GM21526 (cell line): ENCODE data around the gene CLCC1.
"Not testable (repeated sequence)": the region's sequence is repeated elsewhere in the genome, so short reads cannot be mapped to it uniquely, and the experiment has no call there.

Experiments
- ATAC-seq: cut with Tn5 transposase; IDR thresholded peaks from one replicate; pipeline ENCODE4 v1.9.1; 2021; ENCODE audit warnings: moderate library complexity; ENCODE audit not compliant: unreplicated experiment, low FRiP score

CLCC1 gene

GRCh38 chr1:108963052-108963686, at the start of gene CLCC1:
CLCC1 (minus strand) TSS chr1:108963484; CDS start chr1:108950437, 13,047 bp downstream.
- ATAC-seq, result peak; percentile 88

- ATAC-seq, result no peak
These were observed 48.1 kb upstream of the CLCC1 start for GRCh38 chr1:109011335-109011734.

GRCh38 chr1:108996622-108997021, 33.3 kb upstream of the CLCC1 start:
- ATAC-seq, result not testable (repeated sequence)

- no peak for ATAC-seq
These were observed 19.8 kb upstream of the CLCC1 start for GRCh38 chr1:108983114-108983513.

- ATAC-seq, result no peak
These were observed 13.4 kb upstream of the CLCC1 start for GRCh38 chr1:108976658-108977057.

GRCh38 chr1:108972951-108973350, 9.7 kb upstream of the CLCC1 start:
- ATAC-seq, result no peak

- ATAC-seq, result no peak
These were observed 6.1 kb upstream of the CLCC1 start for GRCh38 chr1:108969346-108969745.

- no peak for ATAC-seq
These were observed 618 bp downstream of the CLCC1 start for GRCh38 chr1:108962681-108963051.

GRCh38 chr1:108961752-108962486, 1.4 kb downstream of the CLCC1 start:
- no peak for ATAC-seq

- peak; percentile 45 for ATAC-seq
These were observed 2.1 kb downstream of the CLCC1 start for GRCh38 chr1:108961198-108961597.

- ATAC-seq, result no peak
These were observed 2.6 kb downstream of the CLCC1 start for GRCh38 chr1:108960719-108961118.

- ATAC-seq, result no peak
These were observed 5.4 kb downstream of the CLCC1 start for GRCh38 chr1:108957888-108958287.

GRCh38 chr1:108955881-108956280, 7.4 kb downstream of the CLCC1 start:
- no peak for ATAC-seq

GRCh38 chr1:108955111-108955510, 8.2 kb downstream of the CLCC1 start:
- no peak for ATAC-seq

GRCh38 chr1:108953452-108953851, 9.8 kb downstream of the CLCC1 start:
- no peak for ATAC-seq

GRCh38 chr1:108951242-108951641, 12.0 kb downstream of the CLCC1 start:
- no peak for ATAC-seq

GRCh38 chr1:108949044-108949443, 14.2 kb downstream of the CLCC1 start:
- no peak for ATAC-seq

GRCh38 chr1:108947871-108948525, 15.3 kb downstream of the CLCC1 start:
- no peak for ATAC-seq

GRCh38 chr1:108936170-108936569, 27.1 kb downstream of the CLCC1 start:
- ATAC-seq, result no peak

GRCh38 chr1:108933944-108934343, 29.3 kb downstream of the CLCC1 start:
- no peak for ATAC-seq

- not testable (repeated sequence) for ATAC-seq
These were observed 35.7 kb downstream of the CLCC1 start for GRCh38 chr1:108927565-108927964.

- no peak for ATAC-seq
These were observed 37.4 kb downstream of the CLCC1 start for GRCh38 chr1:108925920-108926319.
